GM19324 (cell line): ENCODE data around the gene CYSTM1.

Source experiments
- ATAC-seq: cut with Tn5 transposase; IDR thresholded peaks from one replicate; pipeline ENCODE4 v1.9.1; 2021; ENCODE audit warnings: mild to moderate bottlenecking, moderate library complexity; ENCODE audit not compliant: unreplicated experiment, low FRiP score

CYSTM1 gene

GRCh38 chr5:140251527-140251973, 76.6 kb downstream of the CYSTM1 start:
- ATAC-seq: peak; percentile 60

GRCh38 chr5:140252470-140253126, 77.6 kb downstream of the CYSTM1 start:
- no peak for ATAC-seq

- ATAC-seq: no peak
These were observed 79.0 kb downstream of the CYSTM1 start for GRCh38 chr5:140253985-140254384.

- no peak for ATAC-seq
These were observed 80.6 kb downstream of the CYSTM1 start for GRCh38 chr5:140255460-140256157.

GRCh38 chr5:140256726-140257125, 81.7 kb downstream of the CYSTM1 start:
- ATAC-seq: no peak

- no peak for ATAC-seq
These were observed 83.0 kb downstream of the CYSTM1 start for GRCh38 chr5:140258016-140258415.

GRCh38 chr5:140258873-140259272, 83.9 kb downstream of the CYSTM1 start:
- ATAC-seq: no peak

- ATAC-seq: no peak
These were observed 84.5 kb downstream of the CYSTM1 start for GRCh38 chr5:140259500-140259899.

- no peak for ATAC-seq
These were observed 85.2 kb downstream of the CYSTM1 start for GRCh38 chr5:140260089-140260656.

- ATAC-seq: no peak
These were observed 86.6 kb downstream of the CYSTM1 start for GRCh38 chr5:140261403-140262171.

- no peak for ATAC-seq
These were observed 87.2 kb downstream of the CYSTM1 start for GRCh38 chr5:140262221-140262620.

GRCh38 chr5:140262839-140263238, 87.9 kb downstream of the CYSTM1 start:
- ATAC-seq: no peak

GRCh38 chr5:140265845-140266244, 90.9 kb downstream of the CYSTM1 start:
- no peak for ATAC-seq

GRCh38 chr5:140266471-140267200, 91.6 kb downstream of the CYSTM1 start:
- ATAC-seq: no peak

- ATAC-seq: no peak
These were observed 92.2 kb downstream of the CYSTM1 start for GRCh38 chr5:140267201-140267540.

- no peak for ATAC-seq
These were observed 92.6 kb downstream of the CYSTM1 start for GRCh38 chr5:140267559-140268018.

- no peak for ATAC-seq
These were observed 95.0 kb downstream of the CYSTM1 start for GRCh38 chr5:140270008-140270407.

GRCh38 chr5:140273401-140273877, 98.5 kb downstream of the CYSTM1 start:
- no peak for ATAC-seq

- no peak for ATAC-seq
These were observed 100.8 kb downstream of the CYSTM1 start for GRCh38 chr5:140275837-140276236.

GRCh38 chr5:140282266-140282665, 107.3 kb downstream of the CYSTM1 start:
- ATAC-seq: no peak
